Left lung (tissue), 10 donors: Measurements from ENCODE around the gene ZCCHC4. TPM values are rescaled to one million over a fixed set of nuclear protein-coding genes. Genes with fewer than 3 reads are reported as not detected.
A peak's percentile ranks its signal among the peaks of the same experiment; 100 is the strongest.

Experiments used
- ATAC-seq: fragments of 200-7000 bp; cut with Tn5 transposase; one replicate; pipeline ENCODE4 v1.9.1; 2020; ENCODE audit warnings: moderate library complexity
- DNase-seq, 4 donors: peaks; one replicate each; pipeline ENCODE4 v3.0.0-alpha.2; 2013 to 2020
- H3K27ac ChIP-seq, 2 donors: fragments of 200-600 bp; sonication (generic) in 1 of 2; one replicate each; pipeline versions ENCODE4 v1.5.0 to v1.8.0; 2020 to 2021
- H3K27me3 ChIP-seq, 2 donors: fragments of 200-600 bp; sonication (generic) in 1 of 2; one replicate each; pipeline versions ENCODE4 v1.5.0 to v1.8.0; 2020 to 2021
- H3K36me3 ChIP-seq, 2 donors: fragments of 200-600 bp; sonication (generic) in 1 of 2; one replicate each; pipeline versions ENCODE4 v1.5.0 to v1.8.0; 2020 to 2021
- H3K4me1 ChIP-seq, 2 donors: fragments of 200-600 bp; one replicate each; pipeline ENCODE4 v1.8.0; 2021
- H3K4me3 ChIP-seq, 2 donors: fragments of 200-600 bp; sonication (generic) in 1 of 2; one replicate each; pipeline versions ENCODE4 v1.5.0 to v1.8.0; 2020 to 2021; ENCODE audit warnings: mild to moderate bottlenecking in 1 of 2
- H3K9me3 ChIP-seq, 2 donors: fragments of 200-600 bp; sonication (generic) in 1 of 2; one replicate each; pipeline versions ENCODE4 v1.5.0 to v1.8.0; 2020 to 2021
- intact Hi-C, 2 donors: fragments of 100-400 bp; cut with DNase I; formaldehyde crosslinking; loops; one replicate each; pipeline versions ENCODE4 v1.11.2 to v1.14.2; 2022
- polyA plus RNA-seq, 6 donors: library from polyadenylated mRNA; unstranded; fragments of 120-200 nt; gene quantifications; one replicate each; pipeline ENCODE4 v1.2.1, GENCODE V29; 2013; ENCODE audit not compliant: insufficient read length in 6 of 6
- total RNA-seq, 2 donors: library from RNA; stranded (reverse); fragmentation: NEBNext Ultra II Directional; extraction: Animal tissue kit (Norgen Biotek cat#: 25700); gene quantifications; one replicate each; pipeline ENCODE4 v1.2.1, GENCODE V29; 2021
- TF ChIP-seq, protein P1 (sequence below), 2 donors: fragments of 200-600 bp; sonication (generic) in 1 of 2; IDR thresholded peaks; one replicate each; pipeline versions ENCODE4 v1.5.0 to v1.8.0; 2021; ENCODE audit warnings: antibody characterized with exemption in 2 of 2
- donor health status: DM: no; HTN: yes; CAD: no.
- donor health status: DM: no; HTN: no; CAD: no.

ZCCHC4 gene
- total and polyA plus RNA-seq, 8 donors: 8.5 to 17.1 (median 15.7) TPM

DNA sequence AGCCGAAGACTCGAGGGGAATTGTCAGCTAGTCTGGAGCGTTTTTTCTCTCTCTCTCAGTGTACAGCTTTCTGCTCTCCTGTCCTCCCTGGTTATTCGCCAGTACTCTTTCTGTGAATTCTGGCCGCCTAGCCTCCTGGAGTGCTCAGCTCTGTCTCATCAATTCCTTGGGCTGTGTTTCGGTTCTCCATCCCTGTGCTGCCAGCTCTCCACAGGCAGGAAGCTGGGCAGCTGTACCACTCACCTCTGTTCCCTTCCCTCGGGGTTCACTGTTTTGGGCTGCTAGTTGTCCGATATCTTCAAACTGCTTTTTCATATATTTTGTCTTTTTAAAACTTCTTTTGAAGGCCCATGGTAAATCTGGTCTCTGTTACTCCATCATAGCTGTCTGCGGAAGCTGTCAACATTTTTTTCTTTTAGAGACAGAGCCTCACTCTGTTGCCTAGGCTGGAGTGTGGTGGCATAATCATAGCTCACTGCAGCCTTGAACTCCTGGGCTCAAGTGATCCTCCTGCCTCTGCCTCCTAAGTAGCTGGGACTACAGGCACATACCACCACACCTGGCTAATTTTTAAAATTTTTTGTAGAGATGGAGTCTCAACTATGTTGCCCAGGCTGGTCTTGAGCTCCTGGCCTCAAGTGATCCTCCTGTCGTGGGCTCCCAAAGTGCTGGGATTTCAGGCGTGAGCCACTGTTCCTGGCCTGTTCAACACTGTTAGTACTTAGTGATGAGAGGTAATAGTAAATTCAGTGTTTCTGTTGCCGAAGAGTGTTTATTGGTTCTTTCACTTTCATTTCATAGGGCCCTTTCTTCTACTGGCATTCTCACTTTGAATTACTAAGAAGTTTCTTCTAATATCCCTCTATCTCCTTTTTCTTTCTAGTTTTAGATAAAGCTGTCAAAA, 18.6 kb downstream of the ZCCHC4 start:
- TF ChIP-seq, protein P1, sequence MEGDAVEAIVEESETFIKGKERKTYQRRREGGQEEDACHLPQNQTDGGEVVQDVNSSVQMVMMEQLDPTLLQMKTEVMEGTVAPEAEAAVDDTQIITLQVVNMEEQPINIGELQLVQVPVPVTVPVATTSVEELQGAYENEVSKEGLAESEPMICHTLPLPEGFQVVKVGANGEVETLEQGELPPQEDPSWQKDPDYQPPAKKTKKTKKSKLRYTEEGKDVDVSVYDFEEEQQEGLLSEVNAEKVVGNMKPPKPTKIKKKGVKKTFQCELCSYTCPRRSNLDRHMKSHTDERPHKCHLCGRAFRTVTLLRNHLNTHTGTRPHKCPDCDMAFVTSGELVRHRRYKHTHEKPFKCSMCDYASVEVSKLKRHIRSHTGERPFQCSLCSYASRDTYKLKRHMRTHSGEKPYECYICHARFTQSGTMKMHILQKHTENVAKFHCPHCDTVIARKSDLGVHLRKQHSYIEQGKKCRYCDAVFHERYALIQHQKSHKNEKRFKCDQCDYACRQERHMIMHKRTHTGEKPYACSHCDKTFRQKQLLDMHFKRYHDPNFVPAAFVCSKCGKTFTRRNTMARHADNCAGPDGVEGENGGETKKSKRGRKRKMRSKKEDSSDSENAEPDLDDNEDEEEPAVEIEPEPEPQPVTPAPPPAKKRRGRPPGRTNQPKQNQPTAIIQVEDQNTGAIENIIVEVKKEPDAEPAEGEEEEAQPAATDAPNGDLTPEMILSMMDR (IDR thresholded peaks at IDR 0.05): no peak
- H3K36me3 ChIP-seq: peaks cover 0 to 7% of the 10 kb centered on the region in 2 donors
- no peaks in the 10 kb centered on the region for H3K9me3 ChIP-seq
- ATAC-seq (peak; percentile 50), DNase-seq (no peak)
- peak overlapping the region in 1 of 2 donors; percentile 55 for H3K27ac ChIP-seq
- H3K27me3 ChIP-seq: no peaks in the 10 kb centered on the region
- peak overlapping the region in 1 of 2 donors; percentile 5 for H3K4me3 ChIP-seq
- H3K4me1 ChIP-seq: no peaks in the 10 kb centered on the region
- intact Hi-C loops: no loop called here

DNA sequence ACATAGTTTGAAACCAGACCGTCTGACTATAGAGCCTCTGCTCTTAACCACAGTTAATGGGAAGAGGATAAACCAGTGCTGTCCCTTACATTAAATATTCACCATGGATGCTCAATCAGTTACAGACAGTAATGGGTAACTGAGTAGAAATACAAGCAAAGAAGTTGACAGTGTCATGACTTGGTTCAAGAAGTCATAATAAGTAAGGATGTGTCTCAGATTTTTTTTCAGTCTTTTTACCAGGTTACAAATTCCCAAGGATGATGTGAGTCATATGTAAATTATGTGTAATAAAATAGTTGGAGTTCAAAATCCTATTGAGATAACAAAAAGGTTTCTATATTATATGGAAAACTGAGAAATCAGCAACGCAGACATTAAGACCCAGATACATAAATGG, 31.1 kb downstream of the ZCCHC4 start:
- H3K36me3 ChIP-seq: peaks cover 0 to 3% of the 10 kb centered on the region in 2 donors
- DNase-seq (no peak), ATAC-seq (no peak)
- intact Hi-C loops: no loop called here
- TF ChIP-seq, protein P1 (IDR thresholded peaks at IDR 0.05): no peak
- no peaks in the 10 kb centered on the region for H3K27me3 ChIP-seq
- no peaks in the 10 kb centered on the region for H3K4me1 ChIP-seq
- H3K27ac ChIP-seq: no peak overlapping the region
- H3K4me3 ChIP-seq: no peak overlapping the region
- no peaks in the 10 kb centered on the region for H3K9me3 ChIP-seq

DNA sequence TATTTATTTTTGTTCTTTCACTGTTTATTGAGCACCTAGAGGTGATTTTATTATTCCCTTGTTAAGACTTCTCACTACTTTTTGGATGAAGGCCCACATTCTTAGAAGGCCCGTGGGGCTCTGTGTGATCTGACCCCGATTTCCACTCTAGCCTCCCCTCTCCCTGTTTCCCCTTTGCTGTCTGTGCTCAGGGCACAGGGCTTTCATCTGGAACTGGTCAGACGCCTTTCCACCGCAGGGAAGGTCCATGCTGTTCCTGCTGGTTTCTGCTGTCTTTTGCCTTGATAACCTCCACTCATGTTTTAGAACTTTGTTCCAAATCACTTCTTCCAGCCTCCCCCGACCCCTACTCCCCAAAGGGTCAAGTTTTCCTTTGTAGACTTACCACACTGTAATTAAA, 33.2 kb downstream of the ZCCHC4 start:
- H3K9me3 ChIP-seq: no peaks in the 10 kb centered on the region
- H3K4me1 ChIP-seq: no peaks in the 10 kb centered on the region
- H3K36me3 ChIP-seq: peaks cover 0 to 4% of the 10 kb centered on the region in 2 donors
- ATAC-seq (no peak), DNase-seq (no peak)
- no peaks in the 10 kb centered on the region for H3K27me3 ChIP-seq
- H3K4me3 ChIP-seq: no peak overlapping the region
- no peak overlapping the region for H3K27ac ChIP-seq
- intact Hi-C loops: no loop called here
- TF ChIP-seq, protein P1 (IDR thresholded peaks at IDR 0.05): no peak

DNA sequence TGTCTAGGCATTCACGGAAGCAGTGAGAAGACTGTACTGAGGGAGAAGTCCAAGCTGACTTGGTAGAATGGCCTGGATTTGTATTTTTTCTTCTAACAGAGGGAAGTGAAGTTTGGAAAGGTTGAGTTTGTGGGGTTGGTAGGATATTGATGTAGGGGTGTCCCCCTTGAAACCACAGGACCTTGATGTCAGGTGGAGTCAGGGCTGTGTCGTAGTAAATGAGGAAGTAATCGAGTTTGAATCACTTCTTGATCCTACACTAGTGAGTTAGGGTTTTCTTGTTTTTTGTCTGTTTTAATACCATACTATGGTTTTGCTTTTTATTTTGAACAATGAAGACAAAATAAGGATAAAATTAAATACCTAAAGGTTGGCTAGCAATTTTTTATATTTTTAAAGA, 34.3 kb downstream of the ZCCHC4 start:
- no peaks in the 10 kb centered on the region for H3K27me3 ChIP-seq
- no peak for DNase-seq
- TF ChIP-seq, protein P1 (IDR thresholded peaks at IDR 0.05): no peak

DNA sequence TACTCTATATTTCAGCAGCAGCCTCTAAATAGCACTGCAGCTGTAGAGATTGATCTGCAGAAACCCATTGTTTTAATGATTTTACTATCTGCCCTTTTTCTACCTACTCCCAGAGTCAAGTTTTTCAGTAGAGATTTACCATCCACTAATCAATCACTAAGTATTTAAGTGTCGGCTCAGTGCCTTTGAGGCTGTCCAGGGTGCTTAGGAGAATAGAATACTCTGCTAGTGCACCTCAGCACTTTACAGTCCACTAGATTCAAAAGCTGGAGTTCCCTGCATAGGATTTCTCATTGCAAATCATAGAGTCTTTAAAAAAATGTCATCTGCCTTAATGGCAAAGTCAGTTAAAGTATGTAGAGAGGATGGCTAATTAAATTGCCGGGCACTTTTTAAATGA, 34.9 kb downstream of the ZCCHC4 start:
- TF ChIP-seq, protein P1 (IDR thresholded peaks at IDR 0.05): no peak
- H3K4me1 ChIP-seq: no peaks in the 10 kb centered on the region
- peaks cover 0 to 7% of the 10 kb centered on the region in 2 donors for H3K36me3 ChIP-seq
- H3K27ac ChIP-seq: no peak overlapping the region
- no peak overlapping the region for H3K4me3 ChIP-seq
- no peak for DNase-seq
- ATAC-seq: no peak
- intact Hi-C loops: no loop called here
- no peaks in the 10 kb centered on the region for H3K9me3 ChIP-seq
- H3K27me3 ChIP-seq: no peaks in the 10 kb centered on the region

More for the DNA sequence above, 34.3 kb downstream of the ZCCHC4 start:
- Histone ChIP-seq H3K4me1 (no peaks in the 10 kb centered on the region), H3K36me3 (peaks cover 0 to 7% of the 10 kb centered on the region in 2 donors), H3K9me3 (no peaks in the 10 kb centered on the region), H3K27ac (no peak overlapping the region), H3K4me3 (no peak overlapping the region)
- ATAC-seq: no peak
- intact Hi-C loops: no loop called here
